Activated CD4-positive, CD25-positive, alpha-beta regulatory T cell treated with anti-CD3 and anti-CD28 coated beads, Interleukin-2, amount 50 U/mL, for 72 hours (primary cell): Measurements from ENCODE around the gene HDGF.
A peak's percentile ranks its signal among the peaks of the same experiment; 100 is the strongest.

Experiments used
- DNase-seq: peaks from one replicate; pipeline ENCODE4 v3.0.0; 2021

The HDGF gene

GRCh38 chr1:156744786-156745419, 6.6 kb downstream of the HDGF start:
- no peak for DNase-seq

GRCh38 chr1:156744344-156744743, 7.1 kb downstream of the HDGF start:
- no peak for DNase-seq

- DNase-seq = no peak
Measured at GRCh38 chr1:156743367-156744302, 7.8 kb downstream of the HDGF start.

GRCh38 chr1:156742801-156743200, 8.7 kb downstream of the HDGF start:
- no peak for DNase-seq

- no peak for DNase-seq
Measured at GRCh38 chr1:156742017-156742416, 9.5 kb downstream of the HDGF start.

- no peak for DNase-seq
Measured at GRCh38 chr1:156741481-156741983, 9.9 kb downstream of the HDGF start.

GRCh38 chr1:156740741-156741480, 10.6 kb downstream of the HDGF start, which contains the start of gene MRPL24:
TSS of gene MRPL24 (minus strand) at chr1:156741088. CDS start at chr1:156738704, 2,384 bp downstream.
- peak; percentile 90 for DNase-seq

- no peak for DNase-seq
Measured at GRCh38 chr1:156740237-156740740, 11.2 kb downstream of the HDGF start.

GRCh38 chr1:156738916-156739315, 12.6 kb downstream of the HDGF start:
- DNase-seq = no peak

GRCh38 chr1:156738407-156738806, 13.1 kb downstream of the HDGF start:
- DNase-seq = no peak

GRCh38 chr1:156733989-156734584, 17.4 kb downstream of the HDGF start:
- DNase-seq = no peak

GRCh38 chr1:156728599-156729462, 22.6 kb downstream of the HDGF start, which contains the start of gene ISG20L2:
TSS of gene ISG20L2 (minus strand) at chr1:156728766. CDS start at chr1:156727652, 1,114 bp downstream.
- DNase-seq = peak; percentile 92

- peak; percentile 84 for DNase-seq
Measured at GRCh38 chr1:156727926-156728598, 23.4 kb downstream of the HDGF start, which contains the start of gene METTL25B. TSS of gene METTL25B (plus strand) at chr1:156728469. CDS start at chr1:156729105, 636 bp downstream.

- DNase-seq = no peak
Measured at GRCh38 chr1:156727492-156727891, 24.0 kb downstream of the HDGF start.

- peak; percentile 40 for DNase-seq
Measured at GRCh38 chr1:156726549-156727226, 24.8 kb downstream of the HDGF start.

GRCh38 chr1:156725683-156726280, 25.7 kb downstream of the HDGF start:
- peak; percentile 84 for DNase-seq

GRCh38 chr1:156721535-156721934, 29.9 kb downstream of the HDGF start:
- DNase-seq = no peak

- no peak for DNase-seq
Measured at GRCh38 chr1:156721131-156721530, 30.3 kb downstream of the HDGF start.

- DNase-seq = no peak
Measured at GRCh38 chr1:156717351-156717750, 34.1 kb downstream of the HDGF start.

- no peak for DNase-seq
Measured at GRCh38 chr1:156714830-156715229, 36.6 kb downstream of the HDGF start.
